K562 (cell line): Measurements from ENCODE around the gene PSMA6. TPM values are rescaled to one million over a fixed set of nuclear protein-coding genes. Genes with fewer than 3 reads are reported as not detected.
A peak's percentile ranks its signal among the peaks of the same experiment; 100 is the strongest.

Source experiments
- BACH1 ChIP-seq: fragments of 200-800 bp; sonication (Bioruptor generic); IDR thresholded peaks from 2 replicates; pipeline ENCODE4 v1.6.1; 2016; ENCODE audit warnings: missing genetic modification characterization, missing compliant biosample characterization
- BHLHE40 ChIP-seq: IDR thresholded peaks from 2 replicates; pipeline ENCODE4 v1.6.1; 2011; ENCODE audit warnings: low read length, improper control_type of control experiment
- BRD9 ChIP-seq: fragments of 450-650 bp; IDR thresholded peaks from 2 replicates; pipeline ENCODE4 v1.6.1; 2018; ENCODE audit warnings: low read depth; ENCODE audit not compliant: partially characterized antibody
- DLX4 ChIP-seq: fragments of 250-450 bp; sonication (Bioruptor Pico); IDR thresholded peaks from 2 replicates; pipeline ENCODE4 v1.6.1; 2021; ENCODE audit warnings: mild to moderate bottlenecking
- DMBX1 ChIP-seq: fragments of 250-450 bp; sonication (Bioruptor Pico); IDR thresholded peaks from 2 replicates; pipeline ENCODE4 v1.8.0; 2022; ENCODE audit warnings: inconsistent platforms, mild to moderate bottlenecking, moderate library complexity, borderline replicate concordance
- FIP1L1 ChIP-seq: fragments of 200-400 bp; formaldehyde crosslinking; IDR thresholded peaks from 2 replicates; pipeline ENCODE4 v1.6.1; 2018; ENCODE audit warnings: mild to moderate bottlenecking, low read depth, low read length; ENCODE audit not compliant: poor library complexity, severe bottlenecking
- GTF2F1 ChIP-seq: IDR thresholded peaks from 2 replicates; pipeline ENCODE4 v1.6.1; 2011; ENCODE audit warnings: low read depth, low read length, improper control_type of control experiment
- KDM4B ChIP-seq, 2 experiments: fragments of 450-650 bp in 1 of 2; sonication (generic) in 1 of 2; IDR thresholded peaks; 2 replicates each; pipeline ENCODE4 v1.6.1; 2016 to 2017; ENCODE audit warnings: borderline replicate concordance in 2 of 2, antibody characterized with exemption in 1 of 2, low read depth in 1 of 2, mild to moderate bottlenecking in 1 of 2
- MEF2D ChIP-seq: conservative IDR thresholded peaks from 2 replicates; pipeline ENCODE4 v1.6.1; 2016; ENCODE audit warnings: low read depth, missing genetic modification characterization, missing compliant biosample characterization
- NR2C2 ChIP-seq, 2 experiments: fragments of 200-800 bp in 1 of 2; sonication (Bioruptor generic) in 1 of 2; sonication (generic) in 1 of 2; formaldehyde crosslinking in 1 of 2; IDR thresholded peaks; 2 replicates each; pipeline versions ENCODE4 v1.6.1 to v1.8.0; 2016 to 2022; ENCODE audit warnings: mild to moderate bottlenecking in 1 of 2, missing compliant biosample characterization in 1 of 2, missing genetic modification characterization in 1 of 2, missing genetic modification reagents in 1 of 2
- PHF20 ChIP-seq: fragments of 450-650 bp; IDR thresholded peaks from 2 replicates; pipeline ENCODE4 v1.6.1; 2018; ENCODE audit not compliant: partially characterized antibody
- RBM17 ChIP-seq: fragments of 200-400 bp; formaldehyde crosslinking; IDR thresholded peaks from 2 replicates; pipeline ENCODE4 v1.6.1; 2017; ENCODE audit warnings: low read depth, mild to moderate bottlenecking, low read length, borderline replicate concordance
- SAFB2 ChIP-seq: fragments of 200-400 bp; formaldehyde crosslinking; IDR thresholded peaks from 2 replicates; pipeline ENCODE4 v1.6.1; 2018; ENCODE audit warnings: borderline replicate concordance, low read length, low read depth, moderate library complexity; ENCODE audit not compliant: severe bottlenecking
- SETDB1 ChIP-seq: IDR thresholded peaks from one replicate; pipeline ENCODE4 v1.6.1; 2012; ENCODE audit warnings: low read length, control low read depth, inconsistent platforms
- SIN3A ChIP-seq, 2 experiments: fragments of 150-350 bp in 1 of 2; IDR thresholded peaks; 2 replicates each; pipeline ENCODE4 v1.6.1; 2011 to 2016; ENCODE audit warnings: borderline replicate concordance in 2 of 2, low read depth in 2 of 2, low read length in 2 of 2, mild to moderate bottlenecking in 2 of 2, moderate library complexity in 2 of 2; ENCODE audit not compliant: control insufficient read depth in 1 of 2
- TRIM24 ChIP-seq, 2 experiments: fragments of 450-650 bp; IDR thresholded peaks; 2 replicates each; pipeline ENCODE4 v1.6.1; 2016
- XRCC4 ChIP-seq: IDR thresholded peaks from one replicate; pipeline ENCODE4 v1.6.1; 2011; ENCODE audit not compliant: insufficient read depth, insufficient read length; ENCODE audit errors: extremely low read depth
- ZFP30 ChIP-seq: fragments of 250-450 bp; sonication (Bioruptor Pico); IDR thresholded peaks from 2 replicates; pipeline ENCODE4 v1.8.0; 2022; ENCODE audit warnings: moderate library complexity, mild to moderate bottlenecking, inconsistent platforms, borderline replicate concordance
- ZNF766 ChIP-seq: fragments of 200-800 bp; sonication (Bioruptor generic); conservative IDR thresholded peaks from 2 replicates; pipeline ENCODE4 v1.6.1; 2016; ENCODE audit warnings: missing genetic modification characterization, missing compliant biosample characterization
- polyA plus RNA-seq, 8 experiments: library from polyadenylated mRNA; depleted of rRNA in 4 of 8; stranded (reverse) in 5 of 8; unstranded in 3 of 8; fragments of >200 nt; fragmentation: Nextera tagmentation in 2 of 8; fragmentation: Illumina TruSeq in 1 of 8; extraction: Ambion mirVana in 2 of 8; extraction: Trizol in 1 of 8; gene quantifications; 2 replicates each; pipeline versions ENCODE4 v1.2.1 to v1.2.3, GENCODE V29; 2011 to 2014; ENCODE audit warnings: inconsistent platforms in 1 of 8, missing spikeins in 1 of 8
- total RNA-seq, 7 experiments: library from RNA; depleted of rRNA in 6 of 7; stranded (reverse); fragments of >200 nt in 6 of 7; fragmentation: Illumina TruSeq in 2 of 7; extraction: Trizol in 2 of 7; gene quantifications; 2 replicates each; pipeline versions ENCODE4 v1.2.1 to v1.2.3, GENCODE V29; 2011 to 2021; ENCODE audit warnings: low replicate concordance in 1 of 7
- TF ChIP-seq, protein P1 (sequence below): fragments of 250-450 bp; sonication (Bioruptor Pico); IDR thresholded peaks from 2 replicates; pipeline ENCODE4 v1.5.0; 2022; ENCODE audit warnings: mild to moderate bottlenecking

PSMA6 gene
- total and polyA plus RNA-seq, 9 of the 15 experiments (the other 6 are each of a cell fraction or from before 2014, with no cell fraction given), result 210 to 952 (median 288) TPM

DNA sequence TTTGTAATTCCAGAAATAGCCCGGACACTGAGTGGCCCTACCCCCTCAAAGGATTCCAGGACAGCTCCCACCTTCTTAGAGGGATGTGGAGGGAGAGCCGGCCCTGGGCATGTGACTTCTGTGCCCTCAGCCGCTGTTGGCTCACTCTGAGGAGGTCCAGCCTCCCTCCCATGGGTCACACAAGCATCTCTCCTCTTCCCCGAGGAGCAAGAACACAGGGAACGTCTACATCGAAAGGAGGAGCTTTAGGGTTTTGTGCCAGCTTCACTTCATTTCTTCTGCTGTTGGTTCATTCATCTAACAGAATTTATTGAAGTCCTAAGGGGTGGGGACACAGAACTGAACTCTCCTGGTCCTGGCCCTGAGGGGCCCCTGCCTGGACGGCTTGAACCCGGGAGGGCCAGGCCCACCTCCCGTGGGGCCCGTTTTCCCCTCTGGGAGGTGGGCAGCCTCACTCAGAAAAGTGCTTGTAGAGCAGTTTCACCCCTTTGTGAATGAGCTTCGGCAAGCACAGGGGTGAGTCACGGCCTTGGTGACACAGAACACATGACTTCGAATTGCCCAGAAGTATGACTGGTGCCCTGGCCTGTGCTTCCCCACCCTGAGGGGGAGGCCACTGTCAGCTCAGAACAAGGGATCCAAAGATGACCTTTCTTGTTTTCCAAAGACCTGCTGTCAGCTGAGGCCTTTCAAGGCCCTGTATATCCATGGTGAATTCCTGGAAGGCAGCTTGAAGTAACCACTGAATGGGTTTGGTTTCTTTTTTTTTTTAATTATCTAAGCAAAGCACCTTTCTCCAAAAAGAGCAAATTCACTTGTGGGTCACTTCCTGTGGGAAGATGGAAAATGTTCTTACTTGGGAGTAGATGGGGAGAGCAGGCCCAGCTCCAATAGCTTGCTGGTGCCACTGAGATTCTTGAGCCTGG lies 73.2 kb downstream of the PSMA6 start (continued):
- TF ChIP-seq SIN3A (IDR thresholded peaks at IDR 0.05; ENCODE audit: borderline replicate concordance in 2 of 2, control insufficient read depth in 1 of 2, low read depth in 2 of 2, low read length in 2 of 2) (no peak), RBM17 (no peak), FIP1L1 (no peak), DLX4 (CRISPR knock-in tag) (no peak), DMBX1 (CRISPR knock-in tag) (peak; percentile 79), GTF2F1 (no peak), BRD9 (peak; percentile 38), NR2C2 (CRISPR knock-in tag; IDR thresholded peaks at IDR 0.05) (no peak), NR2C2 (tag; IDR thresholded peaks at IDR 0.05) (peak; percentile 83), PHF20 (no peak), XRCC4 (no peak), SAFB2 (no peak), BACH1 (peak; percentile 75), SETDB1 (no peak), TRIM24 (IDR thresholded peaks at IDR 0.05) (no peak), ZFP30 (CRISPR knock-in tag) (no peak), ZNF766 (CRISPR knock-in tag) (0 out of 2 replicates have a peak, but pooled peaks have one; percentile 27), BHLHE40 (peak; percentile 70; the same call in 1 of the 2 replicates), KDM4B (IDR thresholded peaks at IDR 0.05; ENCODE audit: borderline replicate concordance in 2 of 2, low read depth in 1 of 2) (no peak), MEF2D (tag) (0 out of 2 replicates have a peak, but pooled peaks have one; percentile 12)
- TF ChIP-seq, protein P1, sequence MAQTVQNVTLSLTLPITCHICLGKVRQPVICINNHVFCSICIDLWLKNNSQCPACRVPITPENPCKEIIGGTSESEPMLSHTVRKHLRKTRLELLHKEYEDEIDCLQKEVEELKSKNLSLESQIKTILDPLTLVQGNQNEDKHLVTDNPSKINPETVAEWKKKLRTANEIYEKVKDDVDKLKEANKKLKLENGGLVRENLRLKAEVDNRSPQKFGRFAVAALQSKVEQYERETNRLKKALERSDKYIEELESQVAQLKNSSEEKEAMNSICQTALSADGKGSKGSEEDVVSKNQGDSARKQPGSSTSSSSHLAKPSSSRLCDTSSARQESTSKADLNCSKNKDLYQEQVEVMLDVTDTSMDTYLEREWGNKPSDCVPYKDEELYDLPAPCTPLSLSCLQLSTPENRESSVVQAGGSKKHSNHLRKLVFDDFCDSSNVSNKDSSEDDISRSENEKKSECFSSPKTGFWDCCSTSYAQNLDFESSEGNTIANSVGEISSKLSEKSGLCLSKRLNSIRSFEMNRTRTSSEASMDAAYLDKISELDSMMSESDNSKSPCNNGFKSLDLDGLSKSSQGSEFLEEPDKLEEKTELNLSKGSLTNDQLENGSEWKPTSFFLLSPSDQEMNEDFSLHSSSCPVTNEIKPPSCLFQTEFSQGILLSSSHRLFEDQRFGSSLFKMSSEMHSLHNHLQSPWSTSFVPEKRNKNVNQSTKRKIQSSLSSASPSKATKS, result no peak
